DOHH2 (cell line): ENCODE results near the gene UBE2D2.

Experiments
- CTCF ChIP-seq: fragments of 200-600 bp; sonication (generic); IDR thresholded peaks from one replicate; pipeline ENCODE4 v1.5.1; 2014; ENCODE audit warnings: antibody characterized with exemption, mild to moderate bottlenecking, low read depth, low read length; ENCODE audit not compliant: poor library complexity, severe bottlenecking
- EZH2phosphoT487 ChIP-seq: fragments of 200-600 bp; sonication (generic); IDR thresholded peaks from 2 replicates; pipeline ENCODE4 v1.6.1; 2017; ENCODE audit warnings: borderline replicate concordance, mild to moderate bottlenecking, antibody characterized with exemption, low read length, moderate library complexity, mixed read lengths

- TF ChIP-seq EZH2phosphoT487 (no peak), CTCF (no peak)
These were observed 75.2 kb downstream of the UBE2D2 start for GRCh38 chr5:139636207-139636792.
